Right renal pelvis (tissue), 4 donors: ENCODE results near the gene MMD. TPM values are rescaled to one million over a fixed set of nuclear protein-coding genes. Genes with fewer than 3 reads are reported as not detected.
"Not testable (repeated sequence)": the region's sequence is repeated elsewhere in the genome, so short reads cannot be mapped to it uniquely, and the experiment has no call there.

Experiments
- DNase-seq, 4 donors: peaks; one replicate each; pipeline ENCODE4 v3.0.0-alpha.2; 2013; ENCODE audit warnings: low read depth in 4 of 4, low spot score in 3 of 4, missing footprints in 1 of 4
- polyA plus RNA-seq, 4 donors: library from polyadenylated mRNA; unstranded; fragments of 120-200 nt; gene quantifications; one replicate each; pipeline ENCODE4 v1.2.1, GENCODE V29; 2013; ENCODE audit not compliant: insufficient read length in 4 of 4

The MMD gene
- polyA plus RNA-seq, 4 donors = 21.8 to 25.8 (median 24.7) TPM

- no peak for DNase-seq
Observed at GRCh38 chr17:55444471-55445441, 23.1 kb upstream of the MMD start.

GRCh38 chr17:55443904-55444303 is 22.3 kb upstream of the MMD start:
- DNase-seq = no peak

- DNase-seq = no peak
Observed at GRCh38 chr17:55442953-55443683, 21.5 kb upstream of the MMD start.

- DNase-seq = no peak
Observed at GRCh38 chr17:55442462-55442861, 20.8 kb upstream of the MMD start.

GRCh38 chr17:55441544-55441943 is 19.9 kb upstream of the MMD start:
- DNase-seq = no peak

- no peak for DNase-seq
Observed at GRCh38 chr17:55440391-55440790, 18.8 kb upstream of the MMD start.

- no peak for DNase-seq
Observed at GRCh38 chr17:55437159-55437605, 15.5 kb upstream of the MMD start.

- no peak for DNase-seq
Observed at GRCh38 chr17:55436224-55437158, 14.9 kb upstream of the MMD start.

GRCh38 chr17:55435408-55435807 is 13.8 kb upstream of the MMD start:
- no peak for DNase-seq

GRCh38 chr17:55434721-55435120 is 13.1 kb upstream of the MMD start:
- no peak for DNase-seq

- DNase-seq = no peak
Observed at GRCh38 chr17:55433629-55434422, 12.2 kb upstream of the MMD start.

- no peak for DNase-seq
Observed at GRCh38 chr17:55433029-55433628, 11.5 kb upstream of the MMD start.

GRCh38 chr17:55432358-55433028 is 10.9 kb upstream of the MMD start:
- no peak for DNase-seq

GRCh38 chr17:55431914-55432313 is 10.3 kb upstream of the MMD start:
- DNase-seq = not testable (repeated sequence)

GRCh38 chr17:55430541-55431288 is 9.1 kb upstream of the MMD start:
- DNase-seq = no peak

GRCh38 chr17:55427587-55427882 is 5.9 kb upstream of the MMD start:
- DNase-seq = no peak

- no peak for DNase-seq
Observed at GRCh38 chr17:55426851-55427586, 5.4 kb upstream of the MMD start.
